Activated T-cell treated with anti-CD3 and anti-CD28 coated beads, Interleukin-2, amount 50 U/mL, for 1 hour (primary cell): ENCODE results near the gene EVC2.
"Not testable (repeated sequence)": the region's sequence is repeated elsewhere in the genome, so short reads cannot be mapped to it uniquely, and the experiment has no call there.

Source experiments
- DNase-seq: peaks from one replicate; pipeline ENCODE4 v3.0.0-alpha.2; 2020

EVC2 gene

DNA sequence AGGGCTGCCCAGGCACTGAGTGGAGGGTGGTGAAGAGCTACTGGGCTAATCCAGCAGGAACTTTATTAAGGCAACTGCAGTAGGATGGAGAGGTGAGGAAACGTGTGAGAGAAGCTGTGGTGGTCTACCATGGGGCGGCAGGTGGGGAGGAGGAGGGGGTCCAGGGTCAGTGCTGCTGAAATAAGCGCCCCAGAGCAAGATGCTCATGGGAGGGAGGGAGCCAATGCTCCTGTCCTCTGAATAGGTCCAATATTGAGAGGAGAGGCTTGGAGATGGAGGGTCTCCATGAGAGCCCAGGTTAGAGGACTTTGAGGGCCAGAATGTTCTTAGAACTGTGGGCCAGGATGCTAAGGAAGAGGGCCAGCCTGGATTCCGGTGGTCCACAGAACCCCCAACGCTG is 37.9 kb upstream of the EVC2 start:
- no peak for DNase-seq

DNA sequence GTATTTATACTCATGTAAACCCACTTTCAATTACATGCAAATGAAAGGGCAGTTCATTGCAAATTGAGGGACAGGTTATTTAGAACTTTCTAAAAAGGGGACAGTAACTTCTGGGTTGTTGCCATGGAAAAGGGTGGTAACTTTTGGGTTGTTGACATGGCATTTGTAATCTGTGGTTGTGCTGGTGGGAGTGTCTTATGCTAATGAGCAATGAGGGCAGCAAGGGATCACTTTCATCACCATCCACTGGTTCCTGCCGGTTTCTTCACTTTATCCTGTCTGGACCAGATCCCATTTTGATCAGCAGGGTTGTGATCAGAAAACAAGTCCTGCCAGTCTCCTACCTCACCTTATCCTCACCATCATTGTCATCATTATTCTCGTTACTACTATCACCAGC is 34.6 kb upstream of the EVC2 start:
- no peak for DNase-seq

DNA sequence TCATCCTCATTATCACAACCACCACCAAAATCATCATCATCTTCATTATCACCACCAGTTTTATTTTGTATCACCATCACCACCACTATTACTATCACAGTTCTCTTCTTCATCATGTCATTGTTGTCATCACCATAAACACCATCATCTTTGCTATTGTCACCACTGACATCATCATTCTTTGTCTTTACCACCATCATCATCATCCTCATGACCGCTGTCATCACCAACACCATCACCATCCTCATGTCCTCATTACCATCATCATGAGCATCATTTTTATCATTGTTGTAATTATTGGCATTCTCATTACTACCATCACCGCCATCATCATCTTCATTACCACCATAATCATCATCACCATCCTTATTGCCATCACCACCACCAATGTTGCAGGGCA is 34.0 kb upstream of the EVC2 start:
- no peak for DNase-seq

DNA sequence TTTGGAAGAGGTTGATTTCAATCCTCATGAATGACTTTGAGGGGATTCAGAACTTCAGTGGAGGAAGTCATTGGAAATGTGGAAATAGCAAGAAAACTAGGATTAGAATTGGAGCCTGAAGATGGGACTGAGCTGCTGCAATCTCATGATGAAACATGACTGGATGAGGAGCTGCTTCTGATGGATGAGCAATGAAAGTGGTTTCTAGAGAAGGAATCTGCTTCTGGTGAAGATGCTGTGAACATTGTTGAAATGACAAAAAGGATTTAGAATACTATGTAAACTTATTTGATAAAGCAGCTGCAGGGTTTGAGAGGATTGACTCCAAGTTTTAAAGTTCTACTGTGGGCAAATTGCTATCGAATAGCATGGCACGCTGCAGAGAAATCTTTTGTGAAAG is 29.7 kb upstream of the EVC2 start:
- no peak for DNase-seq

DNA sequence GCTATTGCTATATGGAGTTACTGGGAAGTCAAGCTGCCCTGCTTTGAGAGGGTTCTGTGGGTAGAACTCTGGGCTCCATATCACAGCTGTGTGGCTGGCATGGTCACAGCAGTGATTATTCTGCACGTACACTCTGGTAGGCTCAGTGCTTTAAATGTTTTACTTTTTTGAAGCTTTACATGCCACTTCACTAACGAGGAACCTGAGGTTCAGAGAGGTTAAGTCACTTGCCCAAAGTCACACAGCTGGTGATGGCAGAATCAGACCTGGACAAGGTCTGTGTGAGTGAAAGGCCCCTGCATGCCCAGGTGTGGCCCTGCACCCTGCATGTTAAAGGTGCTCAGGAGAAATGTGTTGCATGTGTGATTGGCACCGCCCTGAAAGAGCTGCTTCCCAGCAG is 27.1 kb upstream of the EVC2 start:
- DNase-seq: no peak

DNA sequence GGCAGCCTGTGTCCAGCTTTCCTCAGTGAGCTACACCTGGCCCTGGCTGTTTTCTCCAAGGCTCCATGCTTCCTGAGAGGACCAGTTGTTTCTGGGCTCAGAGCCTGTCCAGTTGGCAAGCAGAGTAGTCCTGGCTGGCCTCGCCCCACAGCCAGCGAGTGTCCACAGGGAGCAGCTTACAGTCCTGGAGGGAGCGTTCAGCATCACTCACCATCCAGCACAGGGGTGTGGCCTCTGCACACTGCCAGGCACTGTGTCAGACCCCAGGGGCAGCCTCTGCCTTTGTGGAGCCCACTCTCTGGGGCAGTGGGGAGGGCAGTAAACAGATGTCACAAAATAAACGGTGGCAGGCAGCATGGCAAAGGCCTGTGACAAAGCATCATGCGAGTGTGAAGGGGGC is 26.5 kb upstream of the EVC2 start:
- DNase-seq: no peak

DNA sequence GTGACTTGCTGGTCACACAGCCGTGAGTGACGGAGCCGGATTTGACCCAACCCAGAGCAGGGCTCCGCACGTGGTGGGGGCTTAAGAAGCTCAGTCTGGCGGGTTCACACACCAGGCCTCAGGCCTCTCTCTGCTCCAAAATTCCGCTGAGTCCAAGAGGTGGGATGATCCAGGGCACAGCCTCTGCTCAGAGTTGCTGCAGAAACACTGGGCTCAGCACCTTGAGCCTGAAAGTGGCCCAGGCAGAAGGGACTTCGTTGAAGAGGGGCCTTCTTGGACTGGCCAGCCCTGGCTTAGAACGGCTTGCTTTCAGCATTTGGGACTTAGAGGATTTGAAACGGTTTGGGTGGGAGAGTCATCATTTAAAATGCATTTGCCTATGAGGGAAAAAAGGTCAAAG is 23.8 kb upstream of the EVC2 start:
- DNase-seq: no peak

DNA sequence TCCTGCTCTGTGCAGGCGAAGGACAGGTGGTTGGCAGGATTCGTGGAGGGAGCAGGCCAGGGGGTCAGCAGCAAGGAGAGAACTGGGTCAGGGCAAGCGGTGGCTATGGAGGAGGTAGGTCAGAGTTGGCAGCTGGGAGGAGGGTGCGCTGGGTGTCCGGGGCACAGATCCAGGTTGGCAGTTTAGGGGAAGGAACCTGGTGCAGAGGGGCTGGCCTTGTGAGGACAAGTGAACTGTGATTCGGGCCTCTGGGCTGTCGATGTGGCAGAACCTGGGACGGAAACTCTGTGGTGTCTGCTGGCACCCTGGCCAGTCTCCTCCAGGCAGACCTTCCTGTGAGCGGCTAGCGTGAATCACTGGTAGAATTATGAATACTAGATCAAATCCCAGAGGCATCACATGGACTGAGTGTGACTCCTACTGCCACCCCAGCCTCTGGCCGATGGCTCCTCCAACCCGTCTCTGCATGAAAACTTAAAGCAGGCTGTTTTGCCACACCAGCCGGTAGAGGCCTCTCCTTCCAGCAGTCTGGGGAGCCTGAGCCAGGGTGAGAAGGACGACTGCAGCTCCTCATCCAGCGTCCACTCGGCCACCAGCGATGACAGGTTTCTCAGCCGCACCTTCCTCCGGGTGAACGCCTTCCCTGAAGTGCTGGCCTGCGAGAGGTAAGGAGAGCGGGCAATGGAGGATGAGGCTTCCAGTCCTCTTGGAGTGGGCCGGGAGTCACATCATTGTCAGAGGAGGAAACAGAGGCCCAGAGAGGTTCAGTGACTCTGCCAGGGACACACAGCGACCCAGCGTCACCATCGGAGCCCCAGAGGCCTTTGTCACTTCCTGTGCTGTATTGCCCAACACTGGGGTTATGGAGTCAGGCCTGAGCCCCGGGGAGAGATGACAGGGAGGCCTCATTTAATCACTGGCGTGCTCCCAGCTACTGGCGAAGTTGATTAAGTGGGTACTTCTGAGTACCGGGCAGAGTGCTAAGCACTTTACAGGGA is 22.9 kb upstream of the EVC2 start:
- no peak for DNase-seq

DNA sequence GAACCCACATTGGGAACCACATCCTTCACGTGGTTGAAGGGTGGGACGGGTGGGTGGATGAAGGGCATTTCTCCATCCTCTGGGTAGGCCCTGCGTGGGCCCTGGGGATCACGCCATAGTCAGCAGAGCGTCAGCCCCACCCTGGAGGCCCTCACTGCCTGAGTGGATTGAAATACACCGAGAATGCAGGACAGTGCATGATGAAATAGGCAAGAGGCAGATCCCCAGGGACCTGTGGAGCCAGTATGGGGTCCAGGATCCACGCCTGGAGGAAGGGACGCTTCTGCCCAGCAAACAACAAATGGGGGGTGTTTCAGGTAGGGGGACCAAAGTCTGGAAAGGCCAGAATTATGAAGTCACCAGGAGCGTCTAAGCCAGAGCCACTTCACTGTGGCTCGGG is 22.1 kb upstream of the EVC2 start:
- DNase-seq: no peak

DNA sequence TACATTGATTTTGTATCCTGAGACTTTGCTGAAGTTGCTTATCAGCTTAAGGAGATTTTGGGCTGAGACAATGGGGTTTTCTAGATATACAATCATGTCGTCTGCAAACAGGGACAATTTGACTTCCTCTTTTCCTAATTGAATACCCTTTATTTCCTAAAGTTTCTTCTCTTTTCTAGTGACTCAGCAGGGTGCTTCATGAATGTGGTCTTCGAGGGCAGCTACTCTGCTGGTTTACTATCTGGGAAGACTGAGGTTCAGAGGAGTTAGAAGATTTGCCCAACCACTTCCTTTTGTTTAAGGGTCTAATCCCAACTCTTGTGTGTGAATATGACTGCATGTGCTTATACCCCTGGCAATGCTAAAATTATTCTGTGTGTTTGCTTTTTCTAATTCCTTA is 20.1 kb upstream of the EVC2 start:
- DNase-seq: not testable (repeated sequence)

DNA sequence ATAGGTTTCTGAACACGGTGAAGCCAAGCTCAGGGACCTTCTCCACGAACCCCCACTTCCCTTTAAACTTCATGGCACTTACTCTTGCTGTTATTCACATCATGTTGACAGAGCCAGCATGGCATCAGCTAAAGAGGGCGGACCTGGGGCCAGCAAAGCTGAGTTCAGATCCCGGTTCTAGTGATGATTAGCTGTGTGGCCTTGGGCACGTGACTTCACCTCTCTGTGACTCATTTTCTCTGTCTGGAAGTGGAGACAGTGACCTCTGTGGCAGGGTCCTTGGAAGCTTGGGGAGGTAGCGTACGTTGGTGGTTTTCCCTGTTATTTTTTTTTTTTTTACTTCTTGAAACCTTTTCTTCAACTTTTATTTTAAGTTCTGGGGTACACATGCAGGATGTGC is 16.0 kb upstream of the EVC2 start:
- DNase-seq: no peak

DNA sequence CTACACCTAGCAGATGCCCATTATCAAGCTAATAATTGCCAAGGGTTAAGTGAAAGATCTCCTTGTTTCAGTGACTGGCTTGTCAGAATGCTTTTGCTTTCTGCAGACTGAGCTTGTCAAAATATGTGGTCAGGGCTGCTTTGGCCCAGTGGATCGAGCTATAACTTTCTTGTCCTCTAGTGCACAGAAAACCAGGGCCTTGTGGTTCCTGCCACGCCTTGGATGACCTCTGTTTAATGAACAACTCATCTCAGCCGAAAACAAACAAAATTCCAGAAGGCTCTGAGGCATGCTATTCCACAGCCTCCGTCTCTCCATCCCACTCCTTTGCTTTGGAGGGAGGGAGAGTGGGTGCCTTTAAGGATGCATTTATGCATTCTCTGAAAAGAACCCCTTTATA is 14.0 kb upstream of the EVC2 start:
- no peak for DNase-seq

DNA sequence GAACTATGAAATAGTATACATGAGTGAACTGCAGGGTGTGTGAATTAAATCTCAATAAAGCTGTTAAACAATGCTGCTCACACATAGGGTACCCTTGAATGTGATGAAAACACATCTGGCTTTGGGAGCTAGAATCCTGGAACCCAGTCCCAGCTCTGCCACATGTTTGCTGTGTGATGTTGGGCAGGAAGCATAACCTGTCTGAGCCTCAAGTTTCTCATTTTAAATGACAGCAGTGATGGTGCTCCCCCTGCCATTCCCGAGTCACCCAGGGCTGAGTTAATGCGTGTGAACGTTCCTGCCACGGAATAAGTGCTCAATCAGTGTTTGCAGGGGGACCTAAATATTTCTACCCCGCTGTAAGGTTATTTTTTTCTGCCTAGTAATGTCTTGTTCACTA is 13.6 kb upstream of the EVC2 start:
- no peak for DNase-seq

DNA sequence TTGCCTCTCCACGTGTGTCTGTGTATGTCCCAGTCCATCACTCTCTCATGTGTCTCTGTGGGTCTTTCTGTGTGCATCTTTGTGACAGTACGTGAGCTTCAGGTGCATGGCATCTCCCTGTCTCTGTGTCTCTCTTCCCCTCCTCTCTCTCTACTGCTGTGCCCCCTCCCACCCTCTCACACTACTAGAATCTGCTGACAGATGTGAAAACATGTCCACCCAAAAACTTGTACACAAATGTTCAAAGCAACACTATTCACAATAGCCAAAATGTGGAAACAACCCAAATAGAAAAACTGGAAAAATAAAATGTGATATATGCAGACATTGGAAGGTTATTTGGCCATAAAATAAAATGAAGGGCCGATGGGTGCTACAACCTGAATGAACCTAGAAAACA is 12.6 kb upstream of the EVC2 start:
- DNase-seq: no peak

DNA sequence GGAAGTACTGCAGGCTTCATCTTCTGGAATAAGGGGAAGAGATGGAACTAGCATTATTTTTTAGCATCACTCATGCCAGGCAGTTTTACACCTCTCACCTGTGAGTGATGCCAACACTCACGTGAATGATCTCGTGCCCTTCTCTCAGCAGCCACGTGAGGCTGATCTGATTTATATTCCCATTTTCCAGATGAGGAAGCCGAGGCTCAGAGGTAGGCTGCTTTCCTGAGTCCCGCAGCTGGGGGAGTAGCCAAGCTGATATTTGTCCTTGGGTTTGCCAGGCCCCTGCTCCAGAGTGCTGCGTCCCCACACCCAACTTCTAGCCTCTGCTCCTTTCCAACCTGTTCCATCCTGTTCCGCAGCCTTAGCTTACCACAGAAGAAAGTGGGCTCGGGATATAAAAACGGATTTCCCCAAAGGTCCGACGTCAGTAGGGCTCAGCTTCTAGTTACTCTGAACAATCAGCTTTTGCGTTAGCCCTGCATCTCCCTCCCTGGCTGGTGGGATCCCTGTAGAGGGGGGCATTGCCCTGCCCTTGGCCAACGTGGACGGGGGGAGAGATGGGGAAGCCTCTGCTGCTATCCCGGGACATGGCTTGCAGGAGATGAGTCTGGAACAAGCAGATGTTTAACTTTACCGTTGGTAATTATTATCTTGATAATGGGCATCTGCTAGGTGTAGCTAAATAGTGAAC is 11.9 kb upstream of the EVC2 start:
- no peak for DNase-seq

DNA sequence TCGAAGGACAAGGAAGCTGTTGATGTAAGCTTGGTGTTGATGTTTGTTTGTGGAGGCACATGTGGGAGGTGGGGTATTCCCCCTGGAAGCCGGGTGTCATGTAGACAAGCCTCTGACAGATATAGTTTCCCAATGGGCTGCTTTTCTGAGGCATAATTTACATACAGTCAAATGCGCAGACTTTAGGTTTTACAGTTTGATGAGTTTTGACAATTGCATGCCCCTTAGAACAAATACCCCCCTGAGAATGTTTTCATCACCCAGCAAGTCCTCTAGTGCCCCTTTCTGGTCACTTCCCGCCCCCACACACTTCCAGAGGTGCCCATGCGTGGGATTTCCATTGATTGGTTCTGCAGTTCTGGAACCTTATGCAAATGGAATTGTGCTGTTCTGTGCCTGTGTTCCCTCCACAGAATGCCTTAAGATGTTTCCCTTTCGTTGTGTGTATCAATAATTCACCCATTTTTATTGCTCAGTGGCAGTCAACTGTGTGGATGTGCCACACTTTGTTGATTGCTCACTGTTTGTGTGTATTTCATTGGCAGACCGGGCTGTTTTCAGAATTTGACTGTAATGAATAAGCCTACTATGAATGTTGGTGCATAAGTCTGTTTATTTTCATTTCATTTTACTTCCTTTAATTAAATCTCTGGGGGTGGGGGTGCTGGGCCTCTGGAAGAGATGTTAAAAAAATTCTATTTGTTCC is 11.1 kb upstream of the EVC2 start:
- no peak for DNase-seq

DNA sequence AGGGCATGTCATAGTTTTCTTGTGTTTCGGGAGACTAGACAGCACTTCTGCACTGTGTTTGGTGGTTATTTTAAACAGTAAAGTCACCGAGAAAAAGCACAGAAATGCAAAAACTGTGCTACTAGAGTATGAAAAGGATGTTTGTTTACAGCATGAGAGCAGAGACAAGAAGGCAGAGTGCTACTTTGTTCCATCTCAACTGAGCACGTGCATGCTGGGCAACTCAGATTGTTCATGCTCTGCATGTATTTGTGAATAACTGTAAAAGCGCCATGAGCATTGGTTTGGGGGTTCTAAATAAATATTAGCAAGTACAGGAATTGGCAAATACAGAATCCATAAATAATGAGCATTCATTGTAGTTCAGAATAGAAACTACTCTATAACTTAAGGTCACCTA is 10.1 kb upstream of the EVC2 start:
- DNase-seq: no peak

DNA sequence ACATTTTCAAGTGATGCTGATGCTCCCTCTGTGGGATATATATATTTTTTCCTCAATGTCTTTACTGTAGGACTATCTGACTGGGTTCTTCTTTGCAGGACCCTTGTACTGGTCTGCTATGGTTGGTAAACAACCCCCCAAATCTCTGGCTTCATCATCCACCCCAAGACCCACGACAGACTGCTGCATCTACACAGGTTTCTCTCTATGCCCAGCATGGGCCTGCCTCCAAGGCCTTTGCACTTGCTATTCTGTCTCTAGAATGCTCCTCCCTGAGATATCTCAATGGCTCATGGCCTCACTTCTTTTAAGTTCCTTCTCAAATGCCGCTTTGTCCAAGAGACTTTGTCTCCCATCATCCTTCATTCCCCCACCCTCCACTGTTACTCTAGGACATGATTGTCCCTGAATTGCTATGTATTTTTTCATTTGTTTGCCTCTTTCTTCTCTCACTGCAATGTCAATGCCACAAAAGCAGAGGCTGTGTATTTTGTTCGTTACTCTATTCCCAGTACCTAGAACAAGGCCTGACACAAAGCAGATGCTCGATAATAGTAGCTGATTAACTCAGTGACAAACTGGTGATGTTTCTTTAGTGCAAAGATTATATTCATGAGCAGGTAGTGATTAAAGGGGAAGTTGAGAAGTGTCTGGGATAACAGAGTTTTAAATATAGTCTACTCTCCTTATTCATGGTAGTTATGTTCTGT is 9.2 kb upstream of the EVC2 start:
- no peak for DNase-seq

DNA sequence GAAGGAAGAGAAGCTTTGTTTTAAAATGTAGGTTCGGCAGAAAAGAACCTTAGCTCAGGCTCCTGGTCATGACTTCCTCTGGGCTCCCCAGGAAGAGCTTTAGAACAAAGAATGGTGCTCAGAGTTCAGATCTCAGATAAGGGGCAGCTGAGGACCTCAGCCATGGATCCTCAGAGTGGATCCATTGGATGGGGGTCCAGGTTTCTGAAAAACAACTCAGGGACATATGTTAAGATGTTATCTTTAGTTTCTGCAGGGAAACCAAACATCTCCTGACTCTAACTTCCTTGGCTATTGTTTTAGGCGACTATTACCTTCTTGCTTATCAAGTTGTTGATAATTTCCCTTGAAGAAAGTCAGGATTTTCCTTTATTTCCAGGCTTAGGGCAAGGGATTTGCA is 8.0 kb upstream of the EVC2 start:
- no peak for DNase-seq

DNA sequence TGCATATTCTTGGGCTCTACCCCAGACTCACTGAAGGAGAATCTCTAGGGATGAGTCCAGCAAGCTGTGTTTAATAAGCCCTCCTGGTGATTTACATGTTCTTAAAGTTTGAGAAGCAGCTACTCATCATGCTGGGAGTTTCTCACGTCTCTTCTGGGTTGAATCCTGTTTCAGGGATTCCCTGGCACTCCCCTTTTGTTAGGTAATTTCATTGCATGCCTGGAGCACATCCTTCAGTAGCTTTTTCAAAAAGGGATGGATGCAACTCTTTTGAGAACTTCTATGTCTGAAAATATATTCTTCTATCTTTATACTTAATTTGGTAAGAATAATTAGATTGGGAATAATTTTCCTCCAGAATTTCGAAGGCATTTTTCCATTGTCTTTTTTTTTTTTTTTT is 7.0 kb upstream of the EVC2 start:
- DNase-seq: no peak

DNA sequence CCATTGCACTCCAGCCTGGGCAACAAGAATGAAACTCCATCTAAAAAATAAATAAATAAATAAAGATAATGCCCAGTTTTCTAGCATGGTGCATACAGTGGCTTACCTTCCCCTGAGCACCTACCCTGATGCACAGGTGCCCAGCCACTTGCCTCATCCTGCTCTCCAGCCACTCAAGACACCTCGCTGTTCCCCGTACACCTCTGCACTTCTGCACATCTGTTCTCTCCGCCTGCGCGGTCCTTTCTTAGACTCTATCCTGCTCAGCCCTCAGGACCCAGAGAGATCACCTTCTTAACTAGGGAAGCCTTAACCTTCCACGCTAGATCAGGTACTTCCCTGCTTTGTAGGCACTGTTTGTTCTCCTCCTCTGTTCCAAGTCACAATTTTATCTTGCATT is 5.5 kb upstream of the EVC2 start:
- no peak for DNase-seq

DNA sequence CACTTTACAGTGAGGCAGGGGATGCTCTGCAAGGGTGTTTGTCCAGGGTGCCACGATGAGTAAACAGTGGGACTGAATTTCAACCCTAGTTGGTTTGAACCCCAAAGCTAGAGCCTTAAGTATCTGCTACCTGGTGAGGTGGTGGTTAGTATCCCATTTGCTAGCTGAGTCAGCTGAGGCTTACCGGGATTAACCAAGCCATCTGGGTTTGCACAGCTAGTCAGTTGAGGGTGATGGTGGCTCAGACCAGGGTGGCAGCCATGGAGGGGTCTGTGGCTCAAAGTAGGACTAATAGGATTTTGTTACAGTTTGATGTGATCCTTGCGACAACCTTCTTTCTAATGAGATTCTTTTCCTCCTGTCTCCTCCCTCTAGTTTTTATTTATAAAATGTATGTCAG is 4.6 kb upstream of the EVC2 start:
- DNase-seq: no peak

DNA sequence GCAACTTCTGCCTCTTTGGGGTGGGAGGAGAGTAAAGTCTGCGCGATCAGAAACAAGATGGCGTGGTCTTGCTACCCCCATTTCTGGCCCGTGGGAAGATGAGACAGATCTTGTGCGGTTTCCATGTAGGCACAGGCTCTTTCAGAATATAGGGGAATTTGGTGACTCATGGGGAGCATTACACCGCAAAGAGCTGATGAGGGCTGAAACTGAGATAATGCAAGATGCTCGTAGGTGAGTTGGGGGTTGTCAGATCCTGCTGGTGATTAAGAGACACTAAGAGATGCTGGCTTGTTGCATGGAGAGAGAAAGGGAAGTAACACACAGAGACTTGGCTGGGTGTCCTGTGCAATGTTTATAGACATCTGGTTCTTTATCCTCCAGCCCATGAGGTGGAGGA is 4.2 kb upstream of the EVC2 start:
- no peak for DNase-seq
